GM10248 (cell line): ENCODE results near the gene CSNK1G1.
A peak's percentile ranks its signal among the peaks of the same experiment; 100 is the strongest.

Experiments used
- CTCF ChIA-PET: fragments of 300-600 bp; sonication (Branson Sonifier 250); formaldehyde crosslinking; extraction: SDS; loops from one replicate; lab custom pipeline; 2021; ENCODE audit warnings: antibody characterized with exemption; lab: Yijun Ruan, JAX
- POLR2A ChIA-PET: fragments of 350-650 bp; sonication (Branson Sonifier 250); formaldehyde crosslinking; extraction: SDS; loops from one replicate; lab custom pipeline; 2020; ENCODE audit warnings: antibody characterized with exemption; lab: Yijun Ruan, JAX
- DNase-seq: peaks from one replicate; pipeline ENCODE4 v3.0.0; 2012; ENCODE audit errors: extremely low spot score
- CTCF ChIP-seq: IDR thresholded peaks from 2 replicates; pipeline ENCODE4 v1.5.1; 2012; ENCODE audit warnings: mild to moderate bottlenecking, low read depth; ENCODE audit errors: extremely low read depth, missing control alignments, control extremely low read depth

The CSNK1G1 gene

GRCh38 chr15:64137226-64137833, 218.6 kb downstream of the CSNK1G1 start:
- CTCF ChIA-PET, result interaction anchor here (1.1 to 2.1 kb wide), 4 partner anchors 8 to 16 kb away, joined by 3 to 14 read pairs (median 4); no protein-coding TSS in a partner anchor
- TF ChIP-seq CTCF, result peak; percentile 15
- no peak for DNase-seq
- POLR2A ChIA-PET, result no interaction called here

DNA sequence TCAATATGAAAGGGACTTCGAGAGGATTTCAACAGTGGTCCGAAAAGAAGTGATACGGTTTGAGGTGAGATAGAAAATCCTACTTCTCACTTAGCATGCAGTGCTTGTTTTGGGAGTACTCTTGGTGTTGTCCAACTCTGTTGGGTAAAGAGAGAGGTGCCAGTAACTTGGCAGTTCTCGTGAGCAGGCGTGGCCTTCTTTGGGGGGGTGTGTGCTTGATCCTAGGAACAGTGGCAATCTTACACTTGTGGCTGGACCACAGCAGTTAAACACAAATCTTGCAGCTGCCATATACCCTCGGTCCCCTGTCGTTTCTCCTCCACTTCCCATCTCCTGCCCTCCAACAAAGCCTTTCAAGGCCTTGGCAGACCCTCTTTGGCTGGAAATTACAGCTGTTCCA, 219.6 kb downstream of the CSNK1G1 start:
- POLR2A ChIA-PET, result no interaction called here
- TF ChIP-seq CTCF, result no peak
- no peak for DNase-seq
- CTCF ChIA-PET, result interaction anchor here (1.1 to 1.9 kb wide), 2 partner anchors 9 to 13 kb away, joined by 3 to 5 read pairs; no protein-coding TSS in a partner anchor

- CTCF ChIA-PET, result interaction anchor here (1.0 to 2.1 kb wide), 4 partner anchors 10 to 23 kb away, joined by 3 to 7 read pairs (median 4); no protein-coding TSS in a partner anchor
- TF ChIP-seq CTCF, result no peak
- no peak for DNase-seq
- POLR2A ChIA-PET, result no interaction called here
Observed at GRCh38 chr15:64134345-64134829, 221.6 kb downstream of the CSNK1G1 start.

DNA sequence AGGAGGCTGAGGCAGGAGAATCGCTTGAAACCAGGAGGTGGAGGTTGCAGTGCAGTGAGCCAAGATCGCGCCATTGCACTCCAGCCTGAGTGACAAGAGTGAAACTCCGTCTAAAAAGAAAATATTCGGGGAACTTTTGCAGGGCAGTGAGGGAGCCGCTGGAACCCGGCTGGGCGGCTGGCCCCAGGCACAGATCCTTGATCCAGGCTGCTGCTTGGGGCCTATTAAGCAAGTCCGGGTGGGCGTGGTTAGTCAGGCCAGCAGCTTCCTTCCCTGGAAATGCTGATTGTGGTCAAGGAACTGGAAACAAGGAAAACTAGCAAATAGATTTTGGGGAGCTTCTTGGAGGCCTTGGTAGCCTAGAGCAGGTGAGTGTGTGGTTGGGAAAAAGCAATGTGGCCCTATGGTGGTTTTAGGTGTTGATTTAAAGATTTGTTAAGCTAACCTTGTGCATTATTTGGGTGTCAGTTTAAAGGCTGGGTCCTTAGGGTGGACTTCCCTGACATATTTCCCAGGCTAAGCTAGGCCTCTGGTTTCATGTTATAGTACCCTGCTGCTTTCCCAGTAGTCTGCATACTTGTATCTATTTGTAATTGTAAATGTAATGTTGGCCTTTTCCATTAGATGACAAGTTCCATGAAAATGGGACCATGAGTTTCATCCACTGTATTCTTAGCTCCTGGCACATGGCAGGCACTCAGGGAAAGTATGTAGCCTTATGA, 222.2 kb downstream of the CSNK1G1 start:
- ChIA-PET CTCF (interaction anchor here (1.0 to 2.1 kb wide), 6 partner anchors 10 to 22 kb away, joined by 3 to 7 read pairs (median 4); no protein-coding TSS in a partner anchor), POLR2A (no interaction called here)
- TF ChIP-seq CTCF, result no peak
- no peak for DNase-seq

DNA sequence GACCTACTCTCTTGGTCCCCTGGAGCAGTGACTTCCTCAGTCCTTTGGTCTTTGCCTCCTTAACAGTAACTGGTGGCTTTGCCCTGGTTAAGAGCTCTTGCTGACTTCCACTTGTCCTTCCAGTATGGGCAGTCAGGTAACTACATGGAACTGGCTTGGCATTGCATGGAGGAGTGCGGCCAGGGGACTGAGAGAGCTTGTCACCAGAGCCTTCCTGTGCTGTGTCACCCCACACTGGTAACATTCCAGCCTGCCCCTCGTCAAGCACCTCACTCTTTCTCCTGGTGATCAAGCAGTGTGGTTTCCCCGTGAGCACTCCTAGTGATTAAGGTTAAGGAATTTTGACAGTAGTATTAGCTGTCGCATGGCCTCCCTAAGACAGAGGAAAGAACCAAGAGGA, 223.8 kb downstream of the CSNK1G1 start:
- DNase-seq, result no peak
- ChIA-PET CTCF (interaction anchor here (0.8 to 2.2 kb wide), 9 partner anchors 9 to 39 kb away, joined by 3 to 11 read pairs (median 4); partner anchors contain the start of gene CIAO2A), POLR2A (interaction anchor here (0.6 kb wide), 1 partner anchor 23 kb away, joined by 6 read pairs; no protein-coding TSS in a partner anchor)
- no peak for TF ChIP-seq CTCF

DNA sequence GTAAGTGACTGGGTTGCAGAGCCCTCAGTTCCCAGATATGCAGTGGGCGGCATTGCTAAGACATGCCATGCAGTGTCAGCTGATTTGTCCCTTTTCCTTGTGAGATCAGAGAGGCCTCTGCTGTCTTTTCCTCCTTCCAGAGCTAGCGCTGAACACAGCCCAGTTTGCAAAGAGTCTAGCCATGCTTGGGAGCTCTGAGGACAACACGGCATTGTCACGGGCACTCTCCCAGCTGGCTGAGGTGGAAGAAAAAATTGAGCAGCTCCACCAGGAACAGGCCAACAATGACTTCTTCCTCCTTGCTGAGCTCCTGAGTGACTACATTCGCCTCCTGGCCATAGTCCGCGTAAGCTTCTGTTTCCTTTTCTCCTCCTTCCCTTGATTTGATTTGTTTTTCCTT, 224.4 kb downstream of the CSNK1G1 start:
- ChIA-PET CTCF (interaction anchor here (0.8 to 2.2 kb wide), 7 partner anchors 10 to 38 kb away, joined by 3 to 11 read pairs (median 4); partner anchors contain the start of gene CIAO2A), POLR2A (interaction anchor here (0.6 kb wide), 1 partner anchor 24 kb away, joined by 6 read pairs; no protein-coding TSS in a partner anchor)
- no peak for TF ChIP-seq CTCF
- DNase-seq, result no peak
